GM18861 (cell line): ENCODE measurements around the gene OXLD1.
A peak's percentile ranks its signal among the peaks of the same experiment; 100 is the strongest.

Source experiments
- ATAC-seq: cut with Tn5 transposase; IDR thresholded peaks from one replicate; pipeline ENCODE4 v1.9.1; 2021; ENCODE audit not compliant: unreplicated experiment

OXLD1 gene

DNA sequence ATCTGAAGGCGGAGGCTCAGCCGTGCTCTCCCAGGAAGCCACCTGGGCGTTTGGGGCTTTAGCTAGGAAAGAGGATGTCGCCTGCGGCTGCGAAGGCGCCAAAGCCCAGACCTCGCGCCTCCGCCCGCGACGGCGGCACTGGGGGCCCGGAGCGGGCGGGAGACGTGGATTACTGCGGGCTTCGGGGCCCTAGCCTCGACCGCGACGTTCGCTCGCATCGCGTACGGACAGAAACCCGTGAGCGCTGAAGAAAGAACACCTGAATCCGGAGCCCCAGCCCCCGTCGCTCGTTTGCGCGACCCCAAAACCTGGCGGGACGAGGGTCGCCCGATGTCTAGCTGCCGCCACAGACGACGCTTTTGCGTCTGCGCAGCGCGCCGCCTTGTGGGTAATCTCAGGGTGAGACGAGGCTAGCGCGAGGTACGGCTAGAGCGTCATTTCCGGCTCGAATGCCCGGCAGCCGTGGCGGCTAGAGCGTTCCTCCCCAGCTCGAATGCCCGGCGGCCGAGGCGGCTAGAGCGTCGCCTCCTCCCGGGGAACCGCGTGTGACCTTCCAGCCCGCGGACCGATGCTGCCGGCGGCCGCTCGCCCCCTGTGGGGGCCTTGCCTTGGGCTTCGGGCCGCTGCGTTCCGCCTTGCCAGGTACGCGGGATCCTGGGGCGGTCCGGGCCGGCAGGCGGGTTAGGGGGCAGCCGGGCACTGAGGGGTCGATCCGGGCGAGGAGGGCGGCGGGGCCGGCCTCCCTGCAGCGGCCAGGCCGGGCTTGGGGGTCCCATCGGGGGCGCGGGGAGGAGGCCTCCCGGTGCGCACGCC, 36.7 kb upstream of the OXLD1 start, which contains the start of gene MRPL12:
TSS of gene MRPL12 (plus strand) at position 434 of the 813 bp plus-strand sequence. CDS start at position 569, 135 bp downstream.
- peak; percentile 75 for ATAC-seq

DNA sequence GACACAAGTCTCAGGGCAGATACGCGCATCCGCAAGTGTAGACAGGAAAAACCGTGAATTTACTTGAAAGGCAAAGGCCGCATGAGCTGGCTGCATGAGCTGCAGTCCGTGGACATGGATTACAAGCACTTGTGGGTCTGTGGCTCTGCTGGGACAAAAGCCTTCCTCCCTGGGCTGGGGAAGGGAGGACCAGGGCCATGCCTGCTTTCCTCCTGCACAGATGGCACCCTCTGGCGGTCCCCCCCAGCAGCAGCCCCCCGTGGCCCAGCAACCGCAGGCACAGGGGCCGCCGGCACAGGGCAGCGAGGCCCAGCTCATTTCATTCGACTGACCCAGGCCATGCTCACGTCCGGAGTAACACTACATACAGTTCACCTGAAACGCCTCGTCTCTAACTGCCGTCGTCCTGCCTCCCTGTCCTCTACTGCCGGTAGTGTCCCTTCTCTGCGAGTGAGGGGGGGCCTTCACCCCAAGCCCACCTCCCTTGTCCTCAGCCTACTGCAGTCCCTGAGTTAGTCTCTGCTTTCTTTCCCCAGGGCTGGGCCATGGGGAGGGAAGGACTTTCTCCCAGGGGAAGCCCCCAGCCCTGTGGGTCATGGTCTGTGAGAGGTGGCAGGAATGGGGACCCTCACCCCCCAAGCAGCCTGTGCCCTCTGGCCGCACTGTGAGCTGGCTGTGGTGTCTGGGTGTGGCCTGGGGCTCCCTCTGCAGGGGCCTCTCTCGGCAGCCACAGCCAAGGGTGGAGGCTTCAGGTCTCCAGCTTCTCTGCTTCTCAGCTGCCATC, 35.1 kb upstream of the OXLD1 start:
- ATAC-seq = no peak

DNA sequence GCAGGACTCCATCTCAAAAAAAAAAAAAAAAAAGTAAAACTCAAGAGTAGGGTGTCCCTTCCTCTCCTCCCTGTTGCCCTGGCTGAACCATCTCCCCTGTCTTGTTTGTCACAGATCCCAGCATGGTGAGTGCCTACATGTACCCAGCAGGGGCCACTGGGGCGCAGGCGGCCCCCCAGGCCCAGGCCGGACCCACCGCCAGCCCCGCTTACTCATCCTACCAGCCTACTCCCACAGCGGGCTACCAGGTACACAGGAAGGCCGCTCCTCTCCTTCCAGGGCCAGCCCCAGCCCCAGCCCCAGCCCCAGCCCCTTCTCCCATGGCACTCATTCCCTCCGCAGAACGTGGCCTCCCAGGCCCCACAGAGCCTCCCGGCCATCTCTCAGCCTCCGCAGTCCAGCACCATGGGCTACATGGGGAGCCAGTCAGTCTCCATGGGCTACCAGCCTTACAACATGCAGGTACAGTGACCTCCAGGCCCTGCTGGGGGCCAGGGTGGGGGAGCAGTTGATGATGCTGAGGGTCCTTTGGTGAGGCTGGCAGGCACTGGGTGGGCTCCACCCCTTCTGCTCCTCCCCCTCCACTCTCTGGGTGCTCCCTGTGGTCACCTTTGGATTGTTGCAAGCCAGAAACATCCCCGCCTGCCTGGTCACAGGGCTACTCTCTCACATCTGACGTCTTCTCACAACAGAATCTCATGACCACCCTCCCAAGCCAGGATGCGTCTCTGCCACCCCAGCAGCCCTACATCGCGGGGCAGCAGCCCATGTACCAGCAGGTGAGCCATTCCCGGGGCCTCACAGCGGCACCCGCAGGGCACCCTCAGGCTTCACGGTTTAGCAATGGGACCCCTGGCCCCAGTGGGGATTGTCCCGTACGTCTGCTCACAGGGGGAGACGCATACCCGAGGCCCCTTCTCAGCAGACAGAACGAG, 34.2 kb upstream of the OXLD1 start:
- no peak for ATAC-seq

DNA sequence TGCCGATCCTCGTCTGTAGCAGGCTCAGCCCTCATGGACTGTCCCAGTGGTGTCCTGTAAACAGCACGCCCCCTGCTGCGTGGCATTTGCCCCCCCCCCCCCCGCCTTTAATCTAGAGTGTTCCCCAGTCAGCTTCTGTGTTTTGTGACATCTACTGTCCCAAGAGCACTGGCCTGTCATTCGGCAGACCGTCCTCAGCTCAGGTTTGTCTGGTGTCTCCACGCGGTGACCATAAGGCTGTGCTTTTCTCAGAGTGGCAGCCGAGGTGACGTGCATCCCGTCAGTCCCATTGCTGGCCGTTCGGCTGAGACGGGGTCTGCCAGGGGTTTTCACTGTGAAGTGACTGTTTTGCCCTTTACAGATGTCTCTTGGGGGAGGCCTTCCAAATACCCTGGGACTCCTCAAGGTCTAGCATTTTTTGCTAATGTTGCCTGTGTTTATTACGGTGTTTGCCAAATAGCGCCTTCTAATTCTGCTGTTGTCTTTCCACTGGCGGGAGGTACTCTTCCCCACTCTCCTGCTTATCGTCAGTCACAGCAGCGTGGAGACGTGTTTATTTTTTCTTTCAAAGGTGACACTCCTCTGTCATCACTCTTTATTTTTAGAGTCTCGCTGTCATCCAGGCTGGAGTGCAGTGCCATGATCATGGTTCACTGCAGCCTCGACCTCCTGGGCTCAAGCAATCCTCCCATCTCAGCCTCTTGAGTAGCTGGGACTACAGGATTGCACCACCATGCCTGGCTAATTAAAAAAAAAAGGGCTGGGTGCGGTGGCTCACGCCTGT, 31.0 kb upstream of the OXLD1 start:
- ATAC-seq = no peak

DNA sequence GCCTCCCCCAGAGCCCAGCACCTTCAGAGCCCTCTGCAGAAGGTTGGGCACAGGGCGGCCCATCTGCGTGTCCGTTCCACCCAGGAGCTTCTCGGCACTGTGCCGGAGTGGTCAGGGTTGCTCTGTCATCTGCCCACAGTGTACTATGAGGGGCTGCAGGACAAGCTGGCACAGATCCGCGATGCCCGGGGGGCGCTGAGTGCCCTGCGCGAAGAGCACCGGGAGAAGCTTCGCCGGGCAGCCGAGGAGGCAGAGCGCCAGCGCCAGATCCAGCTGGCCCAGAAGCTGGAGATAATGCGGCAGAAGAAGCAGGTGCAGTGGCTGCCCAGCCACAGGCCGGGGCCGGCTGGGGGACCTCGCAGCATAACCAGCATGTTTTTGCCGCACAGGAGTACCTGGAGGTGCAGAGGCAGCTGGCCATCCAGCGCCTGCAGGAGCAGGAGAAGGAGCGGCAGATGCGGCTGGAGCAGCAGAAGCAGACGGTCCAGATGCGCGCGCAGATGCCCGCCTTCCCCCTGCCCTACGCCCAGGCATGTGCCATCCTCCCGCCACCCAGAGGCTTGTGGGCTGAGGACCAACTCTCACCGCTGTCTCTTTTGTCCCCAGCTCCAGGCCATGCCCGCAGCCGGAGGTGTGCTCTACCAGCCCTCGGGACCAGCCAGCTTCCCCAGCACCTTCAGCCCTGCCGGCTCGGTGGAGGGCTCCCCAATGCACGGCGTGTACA, 30.0 kb upstream of the OXLD1 start:
- ATAC-seq = no peak

DNA sequence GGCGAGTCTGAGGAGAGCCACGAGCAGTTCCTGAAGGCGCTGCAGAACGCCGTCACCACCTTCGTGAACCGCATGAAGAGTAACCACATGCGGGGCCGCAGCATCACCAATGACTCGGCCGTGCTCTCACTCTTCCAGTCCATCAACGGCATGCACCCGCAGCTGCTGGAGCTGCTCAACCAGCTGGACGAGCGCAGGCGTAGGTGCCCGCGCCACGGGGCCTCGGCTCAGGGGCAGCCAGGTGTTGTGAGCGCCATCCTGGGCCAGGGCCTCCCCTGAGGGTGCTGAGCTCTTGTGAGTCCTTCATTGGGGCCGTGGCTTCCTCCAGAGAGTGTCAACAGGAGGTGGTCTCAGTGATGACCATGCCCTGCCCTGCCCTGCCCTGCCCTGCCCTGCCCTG, 29.4 kb upstream of the OXLD1 start:
- no peak for ATAC-seq

DNA sequence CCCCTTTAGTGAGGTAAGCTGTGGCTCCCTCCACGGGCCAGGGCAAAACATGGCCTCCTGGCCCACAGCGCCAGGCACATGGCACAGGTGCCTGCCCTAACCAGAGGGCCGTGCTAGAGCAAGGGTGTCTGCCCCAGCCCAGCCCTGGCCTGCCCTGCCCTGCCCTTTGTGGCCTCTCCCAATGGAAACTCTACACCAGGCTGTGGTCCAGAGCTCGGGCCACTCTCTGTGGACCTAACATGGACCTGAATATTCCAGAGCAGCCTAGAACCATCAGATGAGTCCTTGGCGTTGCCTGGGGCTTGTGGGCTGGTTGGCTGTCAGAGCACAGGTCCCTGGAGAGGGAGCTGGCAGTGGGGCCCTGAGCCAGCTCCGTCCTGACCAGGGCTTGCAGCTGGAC, 28.8 kb upstream of the OXLD1 start:
- ATAC-seq = no peak

DNA sequence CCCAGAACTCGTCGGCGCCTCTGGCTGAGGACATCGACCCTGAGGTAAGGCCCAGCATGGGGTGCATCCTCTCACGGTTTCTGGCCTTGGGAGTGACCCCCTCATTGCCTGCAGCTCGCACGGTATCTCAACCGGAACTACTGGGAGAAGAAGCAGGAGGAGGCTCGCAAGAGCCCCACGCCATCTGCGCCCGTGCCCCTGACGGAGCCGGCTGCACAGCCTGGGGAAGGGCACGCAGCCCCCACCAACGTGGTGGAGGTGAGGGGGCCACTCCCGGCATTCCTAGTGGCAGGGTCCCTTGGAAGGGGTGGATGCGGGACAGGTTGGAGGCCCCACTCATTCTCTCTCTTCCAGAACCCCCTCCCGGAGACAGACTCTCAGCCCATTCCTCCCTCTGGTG, 28.4 kb upstream of the OXLD1 start:
- ATAC-seq = no peak

DNA sequence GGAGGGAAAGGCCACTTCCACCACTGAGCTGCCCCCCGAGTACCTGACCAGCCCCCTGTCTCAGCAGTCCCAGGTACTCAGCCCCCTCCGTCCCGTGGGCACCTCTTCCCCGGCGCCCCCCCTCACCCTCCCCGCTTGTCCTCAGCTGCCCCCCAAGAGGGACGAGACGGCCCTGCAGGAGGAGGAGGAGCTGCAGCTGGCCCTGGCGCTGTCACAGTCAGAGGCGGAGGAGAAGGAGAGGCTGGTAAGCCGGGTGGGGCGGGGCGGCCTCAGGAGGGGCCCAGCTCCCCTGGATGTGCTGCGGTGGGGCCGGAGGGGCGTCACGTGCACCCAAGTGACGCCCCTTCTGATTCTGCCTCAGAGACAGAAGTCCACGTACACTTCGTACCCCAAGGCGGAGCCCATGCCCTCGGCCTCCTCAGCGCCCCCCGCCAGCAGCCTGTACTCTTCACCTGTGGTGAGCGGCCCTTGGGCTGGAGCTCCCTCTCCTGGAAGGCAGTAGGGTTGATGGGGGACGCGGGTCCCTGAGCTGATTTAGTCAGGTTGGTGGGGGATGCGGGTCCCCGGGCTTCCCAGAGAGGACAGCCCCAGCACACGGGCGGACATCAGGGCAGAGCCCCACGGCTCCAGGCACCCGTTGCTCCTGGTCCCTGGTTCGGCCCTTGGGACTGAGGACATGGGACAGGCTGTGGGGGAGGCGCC, 27.3 kb upstream of the OXLD1 start:
- ATAC-seq = no peak

DNA sequence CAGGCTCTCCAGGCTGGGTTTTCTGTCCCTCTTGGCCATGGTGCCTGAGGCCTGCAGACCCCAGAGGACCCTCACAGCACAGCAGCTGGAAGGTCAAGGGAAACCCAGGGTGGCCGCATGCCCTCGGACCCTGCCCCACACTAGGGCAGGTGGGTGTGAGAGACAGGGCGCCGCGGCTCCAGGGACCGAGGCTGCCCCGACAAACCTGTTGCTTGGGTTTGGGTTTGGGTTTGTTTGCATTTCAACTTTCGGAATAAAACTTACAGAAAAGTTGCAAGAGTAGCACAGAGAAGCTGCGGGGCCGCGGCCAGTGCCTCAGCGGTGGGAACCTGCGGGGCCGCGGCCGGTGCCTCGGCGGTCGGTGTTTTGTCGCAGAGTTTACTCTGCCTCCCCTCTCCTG, 25.2 kb upstream of the OXLD1 start:
- no peak for ATAC-seq

DNA sequence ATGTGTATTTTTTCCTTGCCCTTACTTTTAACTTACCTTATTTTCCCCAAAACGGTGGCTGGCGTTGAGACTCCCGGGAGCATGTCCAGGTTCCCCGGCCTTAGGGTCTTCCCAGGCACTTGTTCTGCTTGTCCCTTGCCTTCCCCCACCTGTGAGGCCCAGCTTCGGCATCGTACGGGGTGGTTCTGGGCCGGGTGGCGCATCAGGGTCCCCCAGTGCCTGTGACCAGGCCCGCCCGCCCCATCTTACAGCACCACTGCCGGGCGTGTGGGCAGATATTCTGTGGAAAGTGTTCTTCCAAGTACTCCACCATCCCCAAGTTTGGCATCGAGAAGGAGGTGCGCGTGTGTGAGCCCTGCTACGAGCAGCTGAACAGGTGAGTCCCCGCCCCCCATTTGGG, 24.8 kb upstream of the OXLD1 start:
- ATAC-seq = no peak

DNA sequence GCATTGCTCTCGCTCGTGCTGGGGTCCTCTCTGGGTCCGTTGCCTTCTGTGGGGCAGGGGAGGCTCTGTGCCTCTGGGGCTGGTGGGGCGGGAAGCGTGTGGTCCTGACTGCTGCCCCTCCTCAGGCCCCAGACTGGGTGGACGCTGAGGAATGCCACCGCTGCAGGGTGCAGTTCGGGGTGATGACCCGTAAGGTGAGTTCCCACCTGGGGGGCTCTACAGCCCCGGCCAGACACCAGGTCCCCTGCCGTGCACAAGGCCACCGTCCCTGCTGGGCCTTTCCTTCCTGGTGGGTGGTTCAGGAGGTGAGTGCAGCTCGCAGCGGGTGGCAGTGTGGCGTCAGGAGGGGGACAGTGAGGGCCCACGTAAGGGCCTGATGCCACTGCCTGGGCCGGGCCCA, 24.1 kb upstream of the OXLD1 start:
- ATAC-seq = no peak

DNA sequence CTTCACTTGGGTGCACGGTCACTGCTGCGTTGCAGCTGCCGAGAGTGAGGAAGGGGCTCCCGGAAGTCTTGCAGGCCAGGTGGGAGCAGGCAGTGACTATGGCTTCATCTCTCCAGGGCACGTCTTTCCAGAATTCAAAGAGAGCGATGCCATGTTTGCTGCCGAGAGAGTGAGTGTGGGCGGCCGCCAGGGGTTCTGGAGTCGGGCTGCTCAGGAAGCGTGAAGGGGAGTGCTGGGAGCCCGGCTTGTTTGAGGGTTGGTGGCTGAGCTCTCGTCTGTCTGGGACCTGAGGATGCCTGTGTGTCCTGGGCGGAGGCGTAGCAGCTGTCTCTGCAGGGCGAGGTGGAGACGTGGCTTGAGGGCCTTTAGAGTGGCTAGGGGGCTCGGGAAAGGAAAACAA, 23.7 kb upstream of the OXLD1 start:
- ATAC-seq = no peak

DNA sequence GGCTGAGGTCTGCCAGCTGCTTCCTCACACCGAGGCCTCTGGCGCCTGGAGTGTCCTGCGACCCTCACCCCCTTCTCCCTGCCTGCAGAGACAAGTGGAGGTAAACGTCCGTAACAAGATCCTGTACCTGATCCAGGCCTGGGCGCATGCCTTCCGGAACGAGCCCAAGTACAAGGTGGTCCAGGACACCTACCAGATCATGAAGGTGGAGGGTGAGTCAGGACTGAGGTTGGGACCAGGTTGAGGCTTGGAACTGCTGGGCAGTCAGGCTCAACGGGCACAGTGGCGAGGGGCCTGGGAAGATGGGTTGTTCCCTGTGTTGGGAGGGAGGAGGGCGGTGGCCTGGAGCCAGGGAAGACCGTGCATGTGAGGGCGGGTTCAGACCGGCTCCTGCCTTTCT, 22.2 kb upstream of the OXLD1 start:
- ATAC-seq = no peak

DNA sequence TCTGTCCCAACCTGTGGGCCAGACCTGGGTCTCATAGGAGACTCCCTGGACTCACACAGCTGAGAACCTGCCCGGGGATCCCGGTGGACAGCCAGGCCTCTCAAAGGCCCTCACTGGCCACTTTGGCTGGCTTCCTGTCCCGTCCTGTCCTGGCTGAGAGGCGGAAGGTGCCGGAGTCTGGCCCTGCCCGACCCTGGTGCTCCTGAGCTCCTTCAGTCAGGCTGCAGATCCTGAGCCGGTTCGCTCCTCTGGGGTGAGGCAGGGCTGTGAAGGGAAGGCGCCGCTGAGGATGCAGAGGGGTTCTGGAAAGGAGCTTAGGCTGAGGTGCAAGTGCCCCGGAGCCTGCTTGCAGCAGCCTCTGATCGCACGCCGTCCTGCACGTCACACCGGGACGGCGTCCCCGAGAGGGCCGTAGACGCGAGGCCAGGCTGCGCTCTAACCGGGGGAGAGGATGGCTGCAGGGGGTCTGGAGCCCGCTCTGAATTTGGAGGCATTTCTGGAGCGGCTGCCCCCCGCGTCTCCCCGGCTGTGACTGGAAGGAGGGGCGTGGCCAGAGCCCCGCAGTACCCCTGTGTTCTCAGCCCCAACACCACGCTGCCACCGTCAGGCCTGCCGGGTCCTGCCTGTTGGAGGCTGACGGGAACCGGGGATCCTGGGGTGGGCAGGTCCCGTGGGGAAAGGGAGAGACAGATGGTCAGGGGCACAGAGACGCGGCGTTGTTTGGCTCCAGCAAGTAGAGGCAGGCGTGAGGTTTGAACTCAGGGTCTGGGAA, 21.6 kb upstream of the OXLD1 start:
- ATAC-seq = no peak

DNA sequence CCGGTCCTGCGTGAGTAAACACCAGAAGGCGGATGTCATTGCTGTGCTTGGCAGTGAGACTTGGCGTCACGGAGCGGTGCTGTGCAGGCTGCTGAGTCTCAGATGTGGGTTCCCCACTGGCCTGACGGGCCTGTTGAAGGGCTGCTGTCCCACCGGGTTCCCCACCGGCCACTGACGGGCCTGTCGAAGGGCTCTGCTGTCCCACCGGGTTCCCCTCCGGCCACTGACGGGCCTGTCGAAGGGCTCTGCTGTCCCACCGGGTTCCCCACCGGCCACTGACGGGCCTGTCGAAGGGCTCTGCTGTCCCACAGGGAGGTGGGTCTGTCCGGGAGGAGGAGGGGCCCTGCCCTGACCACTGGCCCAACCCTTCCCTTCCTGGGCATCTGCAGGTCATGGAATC, 20.2 kb upstream of the OXLD1 start:
- no peak for ATAC-seq

DNA sequence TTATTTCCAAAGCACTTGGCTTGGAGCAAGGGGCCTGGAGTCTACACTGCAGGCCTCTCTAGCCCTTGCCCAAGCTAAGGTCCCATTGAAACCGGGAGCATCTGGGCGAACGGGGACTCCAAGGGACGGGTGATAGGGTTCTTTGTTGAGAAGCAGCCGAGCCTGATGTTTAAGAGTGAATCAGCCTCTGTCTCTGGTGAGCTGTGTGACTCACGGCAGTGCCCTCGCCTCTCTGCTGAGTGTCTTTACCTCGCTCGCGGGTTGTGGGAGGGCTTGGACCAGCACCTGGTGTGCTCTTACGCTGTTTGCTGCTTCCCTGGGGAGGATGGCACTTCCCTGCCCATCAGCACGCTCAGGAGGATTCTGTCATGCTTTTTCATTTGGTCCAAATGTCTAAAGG, 18.7 kb upstream of the OXLD1 start:
- no peak for ATAC-seq

DNA sequence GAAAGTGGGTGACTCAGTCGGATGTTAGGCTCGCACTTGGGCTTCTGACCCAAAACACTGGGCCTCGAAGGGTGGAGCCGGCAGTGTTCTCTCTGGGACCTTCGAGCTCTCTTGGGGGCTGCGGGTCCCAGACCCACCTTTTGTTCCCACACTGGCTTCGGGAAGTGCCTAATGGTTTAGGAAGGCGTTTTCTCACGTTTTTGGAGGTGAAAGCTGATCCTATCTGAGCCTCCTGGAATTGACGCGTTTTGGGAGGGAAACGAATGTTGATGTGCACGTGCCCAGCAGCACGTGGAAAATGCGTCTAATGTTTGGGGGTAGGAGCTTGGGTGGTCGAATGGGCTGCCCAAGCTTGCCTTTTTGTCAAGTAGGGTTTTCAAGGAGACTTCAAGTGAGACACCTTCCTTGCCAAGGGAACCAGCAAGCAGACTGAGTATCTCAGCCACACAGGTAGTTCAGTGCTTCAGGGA, 18.1 kb upstream of the OXLD1 start:
- no peak for ATAC-seq
